Measurements from ENCODE around the gene GFRA1. TPM values are rescaled to one million over a fixed set of nuclear protein-coding genes. Genes with fewer than 3 reads are reported as not detected.

The GFRA1 gene
- total and polyA plus RNA-seq, 2 experiments from 2014 or later, result 0.48 to 2.9 TPM

GRCh38 chr10:116195039-116195438 lies 78.0 kb downstream of the GFRA1 start:
- H3K4me1 ChIP-seq (ENCODE audit: insufficient read depth), result no peaks in the 10 kb centered on the region
- H3K4me2 ChIP-seq, result no peak overlapping the region
- H3K27ac ChIP-seq, result no peak overlapping the region
- no peaks in the 10 kb centered on the region for H4K20me1 ChIP-seq (ENCODE audit: insufficient read depth, poor library complexity, severe bottlenecking)
- TF ChIP-seq, protein P1, sequence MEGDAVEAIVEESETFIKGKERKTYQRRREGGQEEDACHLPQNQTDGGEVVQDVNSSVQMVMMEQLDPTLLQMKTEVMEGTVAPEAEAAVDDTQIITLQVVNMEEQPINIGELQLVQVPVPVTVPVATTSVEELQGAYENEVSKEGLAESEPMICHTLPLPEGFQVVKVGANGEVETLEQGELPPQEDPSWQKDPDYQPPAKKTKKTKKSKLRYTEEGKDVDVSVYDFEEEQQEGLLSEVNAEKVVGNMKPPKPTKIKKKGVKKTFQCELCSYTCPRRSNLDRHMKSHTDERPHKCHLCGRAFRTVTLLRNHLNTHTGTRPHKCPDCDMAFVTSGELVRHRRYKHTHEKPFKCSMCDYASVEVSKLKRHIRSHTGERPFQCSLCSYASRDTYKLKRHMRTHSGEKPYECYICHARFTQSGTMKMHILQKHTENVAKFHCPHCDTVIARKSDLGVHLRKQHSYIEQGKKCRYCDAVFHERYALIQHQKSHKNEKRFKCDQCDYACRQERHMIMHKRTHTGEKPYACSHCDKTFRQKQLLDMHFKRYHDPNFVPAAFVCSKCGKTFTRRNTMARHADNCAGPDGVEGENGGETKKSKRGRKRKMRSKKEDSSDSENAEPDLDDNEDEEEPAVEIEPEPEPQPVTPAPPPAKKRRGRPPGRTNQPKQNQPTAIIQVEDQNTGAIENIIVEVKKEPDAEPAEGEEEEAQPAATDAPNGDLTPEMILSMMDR (IDR thresholded peaks at IDR 0.05; ENCODE audit: poor library complexity), result no peak
- TF ChIP-seq EZH2 (IDR thresholded peaks at IDR 0.05; ENCODE audit: borderline replicate concordance) (no peak), EZH2phosphoT487 (IDR thresholded peaks at IDR 0.05; ENCODE audit: low read depth, severe bottlenecking, unreplicated experiment) (no peak)
- no peaks in the 10 kb centered on the region for H3K79me2 ChIP-seq
- H3K9me3 ChIP-seq (ENCODE audit: low read depth), result no peaks in the 10 kb centered on the region
- no peak overlapping the region for H3K4me3 ChIP-seq
- 91% methylated on average over 2 of the region's 2 CpGs for WGBS (ENCODE audit: low lambda C conversion rate, missing lambda C conversion rate)
- H2AFZ ChIP-seq, result no peak overlapping the region
- no peak for DNase-seq (ENCODE audit: low spot score)
- no peaks in the 10 kb centered on the region for H3K27me3 ChIP-seq
- H3K9me2 ChIP-seq (replicated peaks; ENCODE audit: insufficient read depth), result no peaks in the 10 kb centered on the region
- H3K36me3 ChIP-seq (replicated peaks; ENCODE audit: insufficient read depth, low read depth), result no peaks in the 10 kb centered on the region

GRCh38 chr10:116194061-116194460 lies 78.9 kb downstream of the GFRA1 start:
- TF ChIP-seq EZH2 (IDR thresholded peaks at IDR 0.05; ENCODE audit: borderline replicate concordance) (no peak), EZH2phosphoT487 (IDR thresholded peaks at IDR 0.05; ENCODE audit: low read depth, severe bottlenecking, unreplicated experiment) (no peak)
- TF ChIP-seq, protein P1 (IDR thresholded peaks at IDR 0.05; ENCODE audit: poor library complexity), result no peak
- no peak for DNase-seq (ENCODE audit: low spot score)
- H3K36me3 ChIP-seq (replicated peaks; ENCODE audit: insufficient read depth, low read depth), result no peaks in the 10 kb centered on the region
- H3K27ac ChIP-seq, result no peak overlapping the region
- H3K4me3 ChIP-seq, result no peak overlapping the region
- no peaks in the 10 kb centered on the region for H3K27me3 ChIP-seq
- H3K79me2 ChIP-seq, result no peaks in the 10 kb centered on the region
- H3K9me3 ChIP-seq (ENCODE audit: low read depth), result no peaks in the 10 kb centered on the region
- H4K20me1 ChIP-seq (ENCODE audit: insufficient read depth, poor library complexity, severe bottlenecking), result no peaks in the 10 kb centered on the region
- H2AFZ ChIP-seq, result no peak overlapping the region
- no peak overlapping the region for H3K4me2 ChIP-seq
- H3K4me1 ChIP-seq (ENCODE audit: insufficient read depth), result no peaks in the 10 kb centered on the region
- 94% methylated on average over 1 of the region's 1 CpG for WGBS (ENCODE audit: low lambda C conversion rate, missing lambda C conversion rate)
- H3K9me2 ChIP-seq (replicated peaks; ENCODE audit: insufficient read depth), result no peaks in the 10 kb centered on the region

DNA sequence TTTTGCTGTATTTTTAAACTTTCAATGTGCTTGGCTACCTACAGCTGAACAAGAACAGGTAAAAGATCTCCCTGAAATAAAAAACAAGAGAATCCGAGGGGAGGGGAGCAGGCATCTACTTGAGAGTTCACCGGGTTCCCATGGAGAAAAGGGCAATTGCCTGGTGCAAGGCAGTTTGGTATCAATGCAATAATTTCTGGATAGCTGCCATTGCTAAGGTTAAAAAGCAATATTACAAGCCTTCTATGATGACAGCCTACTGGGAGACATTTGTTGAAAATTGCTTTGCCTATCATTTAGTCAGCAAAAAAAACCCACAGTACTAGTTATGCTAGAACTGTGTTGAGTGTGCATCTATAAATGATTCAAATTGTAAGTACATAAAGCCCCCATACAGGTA lies 82.1 kb downstream of the GFRA1 start:
- no peak for DNase-seq (ENCODE audit: low spot score)
- TF ChIP-seq, protein P1 (IDR thresholded peaks at IDR 0.05; ENCODE audit: poor library complexity), result no peak
- TF ChIP-seq EZH2 (IDR thresholded peaks at IDR 0.05; ENCODE audit: borderline replicate concordance), result no peak
- no peak for TF ChIP-seq EZH2phosphoT487 (IDR thresholded peaks at IDR 0.05; ENCODE audit: low read depth, severe bottlenecking, unreplicated experiment)
- Histone ChIP-seq H3K9me3 (ENCODE audit: low read depth) (no peaks in the 10 kb centered on the region), H4K20me1 (ENCODE audit: insufficient read depth, poor library complexity, severe bottlenecking) (no peaks in the 10 kb centered on the region), H3K79me2 (no peaks in the 10 kb centered on the region), H3K4me3 (no peak overlapping the region), H3K27ac (no peak overlapping the region), H2AFZ (no peak overlapping the region), H3K9me2 (replicated peaks; ENCODE audit: insufficient read depth) (no peaks in the 10 kb centered on the region), H3K36me3 (replicated peaks; ENCODE audit: insufficient read depth, low read depth) (no peaks in the 10 kb centered on the region), H3K4me1 (ENCODE audit: insufficient read depth) (no peaks in the 10 kb centered on the region), H3K4me2 (no peak overlapping the region), H3K27me3 (no peaks in the 10 kb centered on the region)
- WGBS (ENCODE audit: low lambda C conversion rate, missing lambda C conversion rate), result 91% methylated on average over 2 of the region's 2 CpGs

DNA sequence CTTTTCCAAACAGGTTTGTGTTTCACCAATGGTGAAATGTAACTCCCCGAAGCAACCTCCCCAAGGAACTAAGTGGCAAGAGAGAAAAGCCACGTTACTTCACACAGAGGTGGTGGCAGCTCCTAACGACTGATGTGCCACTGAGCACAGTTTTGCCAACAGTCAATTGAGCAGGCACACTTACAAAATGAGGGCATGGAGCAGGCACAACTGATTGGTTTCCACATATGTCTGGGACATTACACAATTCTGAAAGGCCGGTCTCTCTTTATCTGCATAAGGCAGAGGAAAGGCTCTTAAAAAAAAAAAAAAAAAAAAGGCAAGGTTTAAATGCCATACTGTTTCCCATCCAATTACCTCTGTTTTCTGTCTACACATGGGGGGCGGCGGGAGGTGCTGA lies 86.7 kb downstream of the GFRA1 start:
- no peak overlapping the region for H2AFZ ChIP-seq

More for the DNA sequence above, 86.7 kb downstream of the GFRA1 start:
- Histone ChIP-seq H3K9me3 (ENCODE audit: low read depth) (no peaks in the 10 kb centered on the region), H3K4me1 (ENCODE audit: insufficient read depth) (no peaks in the 10 kb centered on the region), H3K27me3 (no peaks in the 10 kb centered on the region), H3K9me2 (replicated peaks; ENCODE audit: insufficient read depth) (no peaks in the 10 kb centered on the region), H4K20me1 (ENCODE audit: insufficient read depth, poor library complexity, severe bottlenecking) (no peaks in the 10 kb centered on the region), H3K36me3 (replicated peaks; ENCODE audit: insufficient read depth, low read depth) (no peaks in the 10 kb centered on the region), H3K4me3 (no peak overlapping the region), H3K27ac (no peak overlapping the region), H3K79me2 (no peaks in the 10 kb centered on the region), H3K4me2 (no peak overlapping the region)
- no peak for TF ChIP-seq EZH2 (IDR thresholded peaks at IDR 0.05; ENCODE audit: borderline replicate concordance)
- DNase-seq (ENCODE audit: low spot score), result no peak
- WGBS (ENCODE audit: low lambda C conversion rate, missing lambda C conversion rate), result 82% methylated on average over 6 of the region's 6 CpGs

Data from hepatocyte (in vitro differentiated cells).